ENCODE results near the gene REEP5.
"Not testable (repeated sequence)": the region's sequence is repeated elsewhere in the genome, so short reads cannot be mapped to it uniquely, and the experiment has no call there.

REEP5 gene

GRCh38 chr5:112921833-112922817, at the start of gene REEP5:
Gene REEP5, minus strand, starts transcription at chr5:112922227. Its CDS starts 37 bp downstream, at chr5:112922190.
- peak; percentile 80 for DNase-seq (ENCODE audit: low read depth)

- no peak for DNase-seq (ENCODE audit: low read depth)
Observed at GRCh38 chr5:112971276-112971675, 49.2 kb upstream of the REEP5 start.

- DNase-seq (ENCODE audit: low read depth) = no peak
Observed at GRCh38 chr5:112968411-112969106, 46.5 kb upstream of the REEP5 start.

GRCh38 chr5:112967520-112968083, 45.6 kb upstream of the REEP5 start:
- no peak for DNase-seq (ENCODE audit: low read depth)

GRCh38 chr5:112965733-112966306, 43.8 kb upstream of the REEP5 start:
- no peak for DNase-seq (ENCODE audit: low read depth)

- not testable (repeated sequence) for DNase-seq (ENCODE audit: low read depth)
Observed at GRCh38 chr5:112963374-112963733, 41.3 kb upstream of the REEP5 start.

GRCh38 chr5:112960863-112961504, 39.0 kb upstream of the REEP5 start:
- DNase-seq (ENCODE audit: low read depth) = no peak

- no peak for DNase-seq (ENCODE audit: low read depth)
Observed at GRCh38 chr5:112960315-112960714, 38.3 kb upstream of the REEP5 start.

GRCh38 chr5:112959872-112960271, 37.8 kb upstream of the REEP5 start:
- DNase-seq (ENCODE audit: low read depth) = not testable (repeated sequence)

- DNase-seq (ENCODE audit: low read depth) = no peak
Observed at GRCh38 chr5:112958093-112959088, 36.4 kb upstream of the REEP5 start.

- no peak for DNase-seq (ENCODE audit: low read depth)
Observed at GRCh38 chr5:112957036-112957808, 35.2 kb upstream of the REEP5 start.

- DNase-seq (ENCODE audit: low read depth) = no peak
Observed at GRCh38 chr5:112956606-112957005, 34.6 kb upstream of the REEP5 start.

- no peak for DNase-seq (ENCODE audit: low read depth)
Observed at GRCh38 chr5:112951124-112951702, 29.2 kb upstream of the REEP5 start.

GRCh38 chr5:112948458-112948857, 26.4 kb upstream of the REEP5 start:
- no peak for DNase-seq (ENCODE audit: low read depth)

GRCh38 chr5:112940670-112941069, 18.6 kb upstream of the REEP5 start:
- no peak for DNase-seq (ENCODE audit: low read depth)

- no peak for DNase-seq (ENCODE audit: low read depth)
Observed at GRCh38 chr5:112938286-112938685, 16.3 kb upstream of the REEP5 start.

GRCh38 chr5:112935675-112936074, 13.6 kb upstream of the REEP5 start:
- no peak for DNase-seq (ENCODE audit: low read depth)

- DNase-seq (ENCODE audit: low read depth) = no peak
Observed at GRCh38 chr5:112934366-112934663, 12.3 kb upstream of the REEP5 start.

- no peak for DNase-seq (ENCODE audit: low read depth)
Observed at GRCh38 chr5:112933651-112934365, 11.8 kb upstream of the REEP5 start.
